Ishikawa (cell line): ENCODE measurements around the gene UBC.

ENCODE experiments used
- TAF1 ChIP-seq: IDR thresholded peaks from 2 replicates; pipeline ENCODE4 v1.6.1; 2012; ENCODE audit warnings: low read depth, mild to moderate bottlenecking
- TEAD4 ChIP-seq: IDR thresholded peaks from 2 replicates; pipeline ENCODE4 v1.6.1; 2012

DNA sequence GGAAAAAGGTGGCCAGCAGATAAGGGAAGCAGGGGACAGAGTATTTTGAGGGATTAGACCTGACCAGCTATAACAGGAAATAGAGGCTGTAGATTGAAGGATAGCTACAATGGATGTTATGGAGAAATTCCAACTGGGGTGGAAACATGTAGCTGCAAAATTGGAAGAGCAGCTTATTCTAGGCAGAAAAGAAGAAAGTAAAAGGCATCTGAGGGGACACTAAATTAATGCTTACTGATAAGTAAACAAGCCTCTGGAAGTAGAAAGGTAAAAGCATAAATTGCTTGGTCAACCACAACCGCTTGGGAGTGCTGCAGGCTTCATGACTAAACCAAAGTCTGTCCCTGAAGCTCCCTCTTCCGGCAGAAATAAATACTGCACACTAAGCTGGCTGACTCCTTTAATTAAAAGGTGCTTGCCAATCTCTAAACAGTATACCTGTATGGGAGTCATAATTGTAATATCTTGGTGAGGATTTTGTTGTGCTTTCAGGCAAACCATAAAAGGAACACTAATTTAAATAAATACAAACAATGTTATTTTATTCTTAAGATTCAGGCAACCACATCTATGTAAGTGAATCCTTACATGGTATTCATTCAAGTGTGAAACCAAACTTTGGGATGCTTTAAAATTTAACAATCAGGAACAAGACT lies 7.7 kb downstream of the UBC start:
- 0 out of 2 replicates have a peak, but pooled peaks have one; percentile 15 for TF ChIP-seq TAF1
- no peak for TF ChIP-seq TEAD4
